NCI-H1436 treated with DMSO at 0.1 percent for 48 hours (cell line): ENCODE measurements around the gene SRD5A1.
"Not testable (repeated sequence)": the region's sequence is repeated elsewhere in the genome, so short reads cannot be mapped to it uniquely, and the experiment has no call there.

Experiments used
- DNase-seq: peaks from one replicate; lab custom pipeline; 2025; lab: John Stamatoyannopoulos, UW

SRD5A1 gene

DNA sequence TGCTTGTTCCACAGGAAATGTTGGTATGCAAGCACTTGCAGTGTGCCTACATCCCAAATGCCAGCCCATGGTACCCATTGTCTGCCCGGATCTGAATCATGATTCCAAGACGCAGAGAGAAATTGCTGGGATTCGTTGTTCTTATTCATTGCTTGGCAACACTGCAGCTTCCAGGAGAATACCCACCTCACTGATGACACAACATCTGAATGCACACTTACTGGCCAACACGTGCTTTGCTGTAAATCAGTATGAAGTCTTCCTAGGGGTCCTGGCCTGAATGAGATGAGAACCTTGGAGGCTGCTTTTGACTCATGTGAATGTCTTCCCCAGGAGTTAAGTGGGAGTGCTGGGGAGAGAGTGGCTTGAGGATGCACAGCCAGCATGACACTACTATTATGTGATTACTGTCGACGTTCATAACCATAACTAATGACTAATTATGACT, 11.6 kb downstream of the SRD5A1 start:
- no peak for DNase-seq

DNA sequence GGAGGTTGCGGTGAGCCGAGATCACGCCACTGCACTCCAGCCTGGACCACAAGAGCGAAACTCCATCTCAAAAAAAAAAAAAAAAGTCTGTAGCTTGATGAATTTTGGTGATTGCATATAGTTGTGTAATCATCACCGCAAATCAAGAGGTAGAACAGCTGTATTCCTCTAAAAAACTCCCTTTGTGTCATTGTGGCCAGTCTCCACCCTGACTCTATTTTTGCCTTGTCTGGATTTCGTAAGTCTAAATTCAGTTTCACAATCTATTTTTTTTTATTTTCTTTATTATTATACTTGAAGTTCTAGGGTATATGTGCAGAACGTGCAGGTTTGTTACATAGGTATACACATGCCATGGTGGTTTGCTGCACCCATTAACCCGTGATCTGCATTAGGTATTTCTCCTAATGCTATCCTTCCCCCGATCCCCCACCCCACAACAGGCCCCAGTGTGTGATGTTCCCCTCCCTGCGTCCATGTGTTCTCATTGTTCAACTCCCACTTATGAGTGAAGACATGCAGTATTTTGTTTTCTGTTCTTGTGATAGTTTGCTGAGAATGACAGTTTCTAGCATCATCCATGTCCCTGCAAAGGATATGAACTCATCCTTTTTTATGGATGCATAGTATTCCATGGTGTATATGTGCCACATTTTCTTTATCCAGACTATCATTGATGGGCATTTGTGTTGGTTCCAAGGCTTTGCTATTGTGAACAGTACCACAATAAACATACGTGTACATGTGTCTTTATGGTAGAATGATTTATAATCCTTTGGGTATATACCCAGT, 12.5 kb downstream of the SRD5A1 start:
- DNase-seq = not testable (repeated sequence)

DNA sequence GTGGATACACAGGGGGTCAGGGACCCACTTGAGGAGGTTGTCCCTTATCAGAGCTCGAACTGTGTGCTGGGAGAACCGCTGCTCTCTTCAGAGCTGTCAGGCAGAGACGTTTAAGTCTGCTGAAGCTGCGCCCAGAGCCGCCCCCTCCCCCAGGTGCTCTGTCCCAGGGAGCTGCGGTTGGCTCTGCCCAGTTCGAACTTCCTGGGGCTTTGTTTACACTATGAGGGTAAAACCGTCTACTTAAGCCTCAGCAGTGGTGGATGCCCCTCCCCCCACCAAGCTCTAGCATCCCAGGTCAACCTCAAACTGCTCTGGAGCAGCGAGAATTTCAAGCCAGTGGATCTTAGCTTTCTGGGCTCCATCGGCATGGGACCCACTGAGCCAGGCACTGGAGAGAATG, 15.9 kb downstream of the SRD5A1 start:
- no peak for DNase-seq

DNA sequence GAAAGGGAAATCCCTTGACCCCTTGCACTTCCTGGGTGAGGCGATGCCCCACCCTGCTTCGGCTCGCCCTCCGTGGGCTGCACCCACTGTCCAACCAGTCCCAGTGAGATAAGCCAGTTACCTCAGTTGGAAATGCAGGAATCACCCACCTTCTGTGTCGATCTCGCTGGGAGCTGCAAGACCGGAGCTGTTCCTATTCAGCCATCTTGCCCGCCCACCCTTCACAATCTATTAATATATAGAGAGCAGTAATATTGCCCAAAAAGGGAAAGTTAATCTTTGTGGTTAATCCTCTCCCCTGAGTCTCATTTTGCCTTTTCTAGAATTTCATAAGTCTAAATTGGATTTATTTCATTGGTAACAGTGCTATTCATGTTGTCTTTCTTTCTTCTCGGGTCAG, 16.4 kb downstream of the SRD5A1 start:
- DNase-seq = no peak

DNA sequence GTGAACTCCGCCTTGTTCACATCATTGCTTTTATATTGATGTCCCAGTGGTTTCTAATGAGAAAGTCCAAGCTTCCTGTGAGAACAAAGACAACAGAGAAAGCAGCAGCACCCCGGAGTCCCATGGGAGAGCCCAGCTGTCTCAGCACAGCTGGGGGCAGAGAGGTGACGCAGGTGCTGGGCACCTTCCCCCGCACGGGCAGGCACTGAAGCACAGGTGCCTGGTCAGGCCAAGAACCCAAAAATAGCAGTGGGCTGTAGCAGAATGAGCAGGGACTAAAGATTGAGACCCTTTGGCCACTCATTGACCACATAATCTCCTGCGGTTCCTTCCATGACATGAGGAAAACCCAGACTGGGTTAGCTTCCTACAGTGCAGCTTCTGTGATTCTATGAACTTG, 18.8 kb downstream of the SRD5A1 start:
- DNase-seq = no peak

DNA sequence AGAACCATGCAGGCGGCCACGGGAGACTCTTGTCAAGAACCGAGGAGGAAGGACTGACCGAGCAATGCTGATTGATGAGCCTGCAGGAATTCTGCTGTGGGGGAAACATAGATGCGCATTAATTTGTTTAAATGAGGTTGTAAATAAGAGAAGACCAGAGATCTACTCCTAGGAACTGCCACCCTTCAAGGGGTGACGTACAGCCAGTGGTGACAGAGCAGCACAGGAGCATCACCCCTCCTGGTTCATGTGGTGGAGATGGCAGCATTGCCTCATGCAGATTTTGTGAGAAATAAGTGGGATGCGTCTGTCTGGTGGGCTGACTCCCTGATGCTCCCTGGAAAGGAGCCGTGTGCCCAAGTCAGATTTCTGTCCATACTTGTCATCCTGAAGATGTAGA, 22.2 kb downstream of the SRD5A1 start:
- DNase-seq = no peak

DNA sequence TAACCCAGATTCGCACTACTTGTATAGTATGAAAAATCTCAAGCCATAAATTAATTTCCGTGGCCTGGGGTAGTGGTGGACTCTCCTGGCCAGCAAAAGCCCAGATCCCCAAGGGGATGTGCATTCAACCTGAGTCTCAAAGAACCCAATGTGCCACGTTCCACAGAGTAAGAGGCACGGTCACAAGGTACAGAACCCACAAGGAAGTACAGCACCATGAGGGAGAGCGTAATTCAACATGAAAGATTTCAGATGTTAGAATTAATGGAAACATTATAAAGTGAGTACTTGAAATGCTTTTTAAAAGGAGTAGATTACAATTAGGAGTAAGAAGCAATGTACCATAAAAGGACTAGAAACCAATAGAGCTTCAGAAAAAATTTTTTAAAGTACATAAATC, 23.4 kb downstream of the SRD5A1 start:
- no peak for DNase-seq

DNA sequence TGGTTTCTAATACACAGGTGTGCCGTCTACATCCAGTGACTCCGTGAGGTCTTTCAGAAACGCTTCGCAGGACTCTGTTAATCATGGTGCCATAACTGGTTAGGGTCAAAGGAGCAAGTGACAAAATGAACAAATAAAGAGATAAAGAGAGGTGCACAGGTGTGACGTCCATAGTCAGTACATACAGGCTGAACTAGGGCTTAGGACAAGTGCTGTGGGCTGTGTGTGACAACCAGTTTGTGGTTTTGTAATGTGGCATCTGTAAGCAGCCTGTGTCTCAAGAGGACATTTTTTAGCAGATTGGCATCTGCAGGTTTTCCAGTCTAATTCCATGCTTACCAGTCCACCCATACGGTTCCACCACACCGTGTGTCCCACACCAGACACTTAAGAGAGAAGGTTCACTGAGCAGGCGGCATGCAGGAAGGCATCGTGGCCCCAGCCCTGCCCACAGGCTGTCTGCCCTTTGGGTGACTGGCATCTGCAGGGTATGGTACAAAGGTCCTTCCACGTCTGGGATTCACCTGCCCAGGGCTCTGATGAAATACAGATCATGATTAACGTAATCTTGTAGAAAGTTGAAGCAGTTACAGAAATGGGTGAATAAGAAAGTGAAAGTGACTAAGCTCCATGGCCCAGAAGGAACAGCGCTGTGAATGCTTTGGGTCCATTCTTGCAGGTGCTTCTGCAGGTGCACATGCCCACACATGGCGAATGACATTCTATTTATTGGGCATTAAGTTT, 26.9 kb downstream of the SRD5A1 start:
- DNase-seq = no peak

DNA sequence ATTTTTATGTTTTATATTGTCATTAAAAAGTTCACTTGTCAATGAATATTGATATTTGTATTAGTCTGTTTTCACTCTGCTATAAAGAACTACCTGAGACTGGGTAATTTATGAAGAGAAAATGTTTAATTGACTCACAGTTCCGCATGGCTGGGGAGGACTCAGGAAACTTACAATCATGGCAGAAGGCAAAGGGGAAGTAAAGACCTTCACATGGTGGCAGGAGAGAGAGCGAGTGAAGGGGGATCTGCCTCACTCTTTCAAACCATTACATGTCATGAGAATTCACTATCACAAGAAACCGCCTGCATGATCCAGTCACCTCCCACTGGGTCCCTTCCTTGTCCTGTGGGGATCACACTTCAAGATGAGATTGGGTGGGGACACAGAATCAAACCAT, 27.4 kb downstream of the SRD5A1 start:
- no peak for DNase-seq

DNA sequence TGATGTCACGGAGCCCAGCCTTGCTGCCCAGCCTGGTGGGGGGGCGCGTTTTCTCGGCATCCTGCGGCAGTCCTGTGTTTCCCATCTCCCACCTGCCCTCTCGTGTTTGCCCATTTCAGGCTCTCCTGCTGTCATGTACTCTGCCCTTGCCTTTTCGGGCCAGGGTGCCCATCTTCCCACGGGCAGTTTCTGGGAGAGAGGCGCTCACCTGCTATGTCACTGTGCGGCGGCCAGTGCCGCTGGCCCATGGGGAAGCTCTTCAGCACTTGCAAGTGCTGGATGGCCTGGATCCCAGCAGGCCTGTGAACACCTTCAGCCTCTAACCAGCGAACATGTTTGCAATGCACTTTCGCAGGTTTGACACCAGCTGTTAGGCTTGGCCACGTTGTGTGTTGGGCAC, 33.5 kb downstream of the SRD5A1 start:
- DNase-seq = no peak

DNA sequence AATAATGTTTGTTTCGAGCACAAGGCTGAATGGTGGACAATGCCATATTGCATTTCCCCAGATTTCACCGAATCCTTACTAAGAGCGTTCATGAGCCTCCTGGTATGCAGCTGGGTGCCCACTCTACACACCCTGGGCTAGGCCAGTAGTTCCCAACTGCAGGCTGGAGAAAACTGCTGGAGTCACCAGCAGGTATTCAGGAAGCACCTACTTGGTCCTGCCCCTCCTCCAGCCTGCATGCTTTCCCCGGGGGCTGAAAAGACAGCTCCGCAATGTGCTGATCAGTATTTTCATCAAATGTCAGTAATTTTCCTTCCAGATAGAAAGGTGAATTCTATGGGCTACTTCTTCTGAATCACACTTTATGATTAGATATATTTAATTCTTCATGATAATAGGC, 34.4 kb downstream of the SRD5A1 start:
- DNase-seq = no peak

DNA sequence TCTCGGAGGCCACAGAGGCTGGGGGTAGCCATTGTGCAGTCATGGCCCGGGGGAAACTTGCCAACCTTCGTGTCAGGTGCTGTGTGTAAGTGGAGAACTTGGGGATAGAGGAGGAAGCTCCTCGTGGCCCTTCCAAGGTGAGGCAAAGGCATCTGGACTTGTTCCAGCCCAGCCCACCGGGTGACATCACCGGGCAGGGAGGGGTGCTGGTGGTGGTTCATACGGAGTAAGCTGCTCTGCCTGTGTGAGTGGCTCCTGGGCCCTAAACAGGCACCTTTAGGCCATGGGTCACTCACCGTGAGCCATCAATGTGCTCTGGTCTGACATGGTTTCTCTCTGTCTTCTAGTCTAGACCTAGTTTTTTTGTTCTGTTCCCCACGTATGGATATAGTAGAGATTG, 35.5 kb downstream of the SRD5A1 start:
- not testable (repeated sequence) for DNase-seq

DNA sequence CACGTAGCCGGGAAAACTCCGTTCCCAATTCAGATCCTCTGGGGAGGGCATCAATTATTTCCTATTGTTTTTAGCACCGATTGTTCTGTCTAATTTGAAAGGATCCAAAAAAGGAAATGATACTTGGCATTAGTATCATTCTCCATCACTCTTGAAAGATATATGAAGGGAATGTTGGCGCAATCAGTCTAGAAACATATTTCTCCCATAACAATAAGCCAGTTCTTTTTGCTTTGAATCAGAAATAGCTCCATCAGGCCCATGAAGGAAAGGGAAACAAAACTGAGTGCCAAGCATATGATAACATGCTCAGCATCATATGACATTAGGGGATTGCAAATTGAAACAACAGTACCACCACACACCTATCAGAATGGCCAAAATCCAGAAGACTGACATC, 39.8 kb downstream of the SRD5A1 start:
- DNase-seq = no peak

DNA sequence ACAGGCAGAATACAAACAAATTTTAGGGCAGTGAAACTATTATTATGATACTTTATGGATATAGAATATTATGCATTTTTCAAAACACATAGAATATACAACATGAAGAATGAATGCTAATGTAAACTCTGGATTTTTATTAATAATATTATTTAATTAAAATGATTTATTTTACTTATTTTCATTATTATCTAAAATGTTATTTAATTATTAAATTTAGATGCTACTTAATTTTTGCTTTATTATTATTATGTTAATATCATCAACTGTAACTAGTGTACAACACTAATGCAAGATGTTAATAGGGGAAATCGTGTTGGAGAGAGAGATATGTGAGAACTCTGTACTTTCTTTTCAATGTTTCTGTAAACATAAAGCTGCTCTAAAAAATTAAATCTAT, 40.7 kb downstream of the SRD5A1 start:
- no peak for DNase-seq

DNA sequence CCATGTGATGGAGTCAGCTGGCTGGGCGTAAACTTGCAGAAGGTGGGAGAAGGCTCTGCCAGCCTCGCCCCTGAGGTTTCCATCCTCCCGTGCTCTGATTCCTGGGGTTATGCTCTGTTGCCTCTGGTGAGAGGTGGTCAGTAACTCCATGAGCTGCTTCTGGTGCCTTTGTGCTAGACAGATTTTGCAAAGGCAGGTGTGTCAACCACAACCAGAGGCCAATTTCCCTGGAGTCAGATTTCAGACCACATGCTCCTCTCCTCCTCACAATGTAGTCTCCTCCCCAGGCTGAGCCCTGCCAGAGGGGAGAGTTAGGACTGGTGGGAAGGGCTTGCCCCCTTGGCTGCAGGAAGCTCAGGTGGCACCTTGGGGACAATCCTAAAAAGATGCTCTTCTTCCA, 41.2 kb downstream of the SRD5A1 start:
- no peak for DNase-seq

DNA sequence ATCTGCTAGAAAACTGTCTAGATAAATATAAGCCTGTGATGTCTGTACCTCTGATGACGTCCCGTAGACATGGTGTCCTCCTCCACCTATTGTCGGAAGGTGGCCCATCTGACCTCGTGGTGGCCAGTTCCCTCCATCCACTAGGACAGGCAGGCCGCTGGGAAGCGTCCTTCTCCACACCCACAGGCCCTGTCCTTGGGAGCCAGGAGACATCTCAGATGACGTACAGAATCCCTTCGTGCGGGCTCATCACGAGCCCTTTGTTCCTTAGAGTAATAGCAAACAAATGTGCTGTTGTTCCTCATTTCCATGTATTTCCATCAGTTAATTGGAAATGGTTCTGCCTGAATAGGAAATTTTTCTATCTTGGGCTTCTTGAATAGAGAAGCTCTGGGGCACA, 41.6 kb downstream of the SRD5A1 start:
- no peak for DNase-seq

DNA sequence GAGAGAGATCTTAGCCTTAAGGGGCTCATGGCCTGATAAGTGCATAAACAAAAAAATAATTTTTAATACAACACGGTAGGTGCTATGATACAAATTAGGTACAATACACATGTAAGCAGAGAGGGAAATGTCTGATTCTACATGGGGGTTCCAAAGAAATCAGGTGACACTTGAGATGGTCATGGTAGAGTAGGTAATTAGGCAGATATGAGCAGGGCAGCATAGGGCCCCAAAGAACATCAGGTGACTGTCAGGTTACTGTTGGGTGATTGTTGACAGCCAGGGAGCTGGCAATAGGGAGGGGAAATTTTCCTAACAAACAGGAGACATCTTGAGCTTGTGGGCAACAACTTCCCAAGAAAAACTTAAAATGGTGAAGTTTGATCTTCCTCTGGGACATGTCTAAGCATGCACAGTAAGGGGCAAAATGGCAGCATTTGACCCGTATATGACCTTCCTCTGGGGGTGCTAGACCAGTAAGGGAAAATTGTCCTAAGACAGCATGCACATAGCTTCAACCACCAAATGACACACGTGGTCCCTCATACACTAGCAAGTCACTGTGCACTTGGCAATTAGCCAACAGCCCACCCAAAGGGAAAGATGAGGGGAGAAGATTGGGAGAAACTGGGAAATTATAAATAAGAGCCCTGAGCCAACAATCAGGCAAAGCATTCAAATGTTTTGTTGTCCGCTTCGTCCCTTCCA, 42.7 kb downstream of the SRD5A1 start:
- no peak for DNase-seq

DNA sequence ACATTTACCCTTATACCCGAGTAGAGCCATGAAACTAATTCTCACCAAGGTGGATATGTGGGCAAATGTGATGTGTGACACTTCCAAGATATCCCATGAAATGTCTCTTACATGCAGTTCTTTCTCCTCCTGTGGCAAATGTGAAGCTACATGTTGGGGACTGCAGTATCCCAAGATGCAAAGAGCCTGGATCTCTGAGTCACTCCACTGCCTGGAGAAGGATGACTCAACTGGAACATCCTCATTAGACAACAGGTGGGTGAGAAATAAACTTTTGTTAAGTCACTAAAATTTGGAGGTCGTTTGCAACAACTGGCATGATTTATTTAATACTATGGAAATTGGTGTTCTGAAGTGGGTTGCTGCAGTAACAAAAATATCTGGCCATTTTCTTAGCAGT, 43.5 kb downstream of the SRD5A1 start:
- DNase-seq = no peak

DNA sequence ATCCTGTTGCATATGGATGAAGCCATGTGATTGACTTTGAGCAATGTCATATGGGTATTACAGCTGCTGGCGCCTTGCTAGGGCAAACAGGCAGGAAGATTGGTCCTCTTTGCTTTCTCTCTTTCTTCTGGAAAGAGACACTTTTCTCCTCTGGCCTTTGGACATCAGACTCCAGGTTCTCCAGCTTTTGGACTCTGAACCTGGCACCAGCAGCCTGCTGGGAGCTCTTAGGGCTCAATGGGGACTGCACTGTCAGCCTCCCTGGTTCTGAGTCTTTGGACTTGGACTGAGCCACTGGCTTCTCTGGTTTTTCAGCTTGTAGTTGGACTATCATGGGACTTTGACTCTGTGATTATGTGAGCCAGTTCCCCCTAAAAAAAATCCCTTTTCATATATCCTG, 45.1 kb downstream of the SRD5A1 start:
- DNase-seq = no peak

DNA sequence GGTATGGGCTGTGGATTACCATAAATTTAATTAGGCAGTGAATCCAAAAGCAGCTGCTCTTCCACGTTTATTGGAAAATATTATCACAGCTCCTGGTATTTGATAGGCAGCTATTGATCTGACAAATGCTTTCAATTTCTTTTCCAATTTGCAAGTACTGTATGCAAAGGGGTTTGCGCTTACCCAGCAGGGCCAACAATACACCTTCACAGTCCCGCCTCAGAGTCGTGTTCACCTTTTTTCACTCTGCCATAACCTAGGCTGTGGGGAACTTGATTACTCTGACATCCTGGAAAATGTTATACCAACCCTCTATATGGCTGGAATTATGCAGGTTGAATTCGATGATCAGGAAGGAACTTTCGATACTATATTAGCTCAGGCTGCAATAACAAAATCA, 47.7 kb downstream of the SRD5A1 start:
- no peak for DNase-seq

DNA sequence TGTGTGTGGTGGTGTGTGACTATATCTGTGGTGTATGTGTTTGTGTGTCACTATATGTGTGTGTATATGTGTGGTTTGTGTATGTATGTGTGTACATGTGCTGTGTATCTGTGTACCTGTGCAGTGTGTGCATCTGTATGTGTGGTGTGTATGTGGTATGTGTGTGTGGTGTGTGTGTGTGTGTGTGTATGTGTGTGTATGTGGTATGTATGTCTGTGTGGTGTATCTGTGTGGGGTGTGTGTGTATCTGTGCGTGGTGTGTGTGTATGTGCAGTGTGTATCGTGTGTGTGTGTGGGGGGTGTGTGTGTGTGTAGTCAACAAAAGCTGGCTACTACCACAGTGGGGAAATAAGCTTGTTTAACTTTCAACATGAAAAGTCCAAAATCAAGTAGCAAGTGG, 48.4 kb downstream of the SRD5A1 start:
- DNase-seq = no peak

DNA sequence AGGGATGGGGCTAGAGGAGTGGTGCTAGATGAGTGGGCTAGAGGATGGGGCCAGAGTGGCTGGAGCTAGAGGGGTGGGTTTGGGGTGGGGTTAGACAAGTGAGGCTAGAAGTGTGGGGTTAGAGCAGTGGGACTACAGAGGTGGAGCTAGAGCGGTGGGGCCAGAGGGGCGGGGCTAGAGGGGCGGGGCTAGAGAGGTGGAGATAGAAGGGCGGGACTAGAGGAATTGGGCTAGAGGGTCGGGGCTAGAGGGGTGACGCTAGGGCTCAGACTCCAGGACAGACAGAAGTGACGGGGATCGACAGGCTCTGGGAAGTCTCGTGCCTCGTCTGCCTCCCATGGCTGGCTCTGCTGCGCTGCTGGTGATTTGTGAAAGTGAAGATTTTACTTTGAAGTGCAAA, 49.0 kb downstream of the SRD5A1 start:
- no peak for DNase-seq

DNA sequence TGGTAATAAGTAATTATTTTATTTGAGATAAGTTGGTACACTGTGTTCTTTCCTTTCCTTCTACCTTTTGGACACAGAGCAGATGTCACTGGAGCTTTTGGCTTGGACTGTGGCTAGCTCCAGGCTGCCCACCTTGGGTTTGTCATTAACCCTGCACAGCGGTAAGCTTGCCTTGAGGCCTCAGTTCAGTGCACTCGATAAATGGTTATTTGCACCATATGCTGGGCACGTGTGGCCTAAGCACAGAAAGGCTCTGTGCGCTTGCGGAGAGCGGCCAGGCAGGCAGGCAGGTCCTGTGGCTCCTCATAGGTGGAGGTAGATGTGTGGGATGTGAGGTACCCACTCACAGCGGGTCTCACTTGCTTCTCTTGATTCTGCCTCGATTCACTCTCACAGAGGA, 50.0 kb downstream of the SRD5A1 start:
- no peak for DNase-seq
